ENCODE data around the gene DLGAP3. TPM values are rescaled to one million over a fixed set of nuclear protein-coding genes. Genes with fewer than 3 reads are reported as not detected.

DLGAP3 gene
- polyA plus RNA-seq, 2 of the 4 experiments (the other 2 are of a cell fraction): 0.05 TPM; not detected in 1

GRCh38 chr1:34833711-34834110 is 95.7 kb downstream of the DLGAP3 start:
- FAIRE-seq: no peak
- CTCF ChIA-PET: interaction anchor here (0.7 to 0.9 kb wide), 2 partner anchors 9 to 13 kb away, joined by 3 to 4 read pairs; no protein-coding TSS in a partner anchor
- DNase-seq (ENCODE audit: low read depth in 1 of 2, low spot score in 1 of 2): no peak
- WGBS (ENCODE audit: missing lambda C conversion rate): 95% methylated on average over 1 of the region's 1 CpG
- no peak overlapping the region for H3K4me3 ChIP-seq
- ATAC-seq: no peak
- H3K27ac ChIP-seq: no peak overlapping the region
- no peaks in the 10 kb centered on the region for H3K9me3 ChIP-seq
- no peaks in the 10 kb centered on the region for H3K4me1 ChIP-seq
- TF ChIP-seq RNF2 (IDR thresholded peaks at IDR 0.05; ENCODE audit: borderline replicate concordance, low read depth) (no peak), FOXS1 (CRISPR knock-in tag; IDR thresholded peaks at IDR 0.05) (no peak), HOXB13 (CRISPR knock-in tag; IDR thresholded peaks at IDR 0.05; ENCODE audit: low read depth) (no peak), PBX3 (IDR thresholded peaks at IDR 0.05) (no peak), BHLHE40 (IDR thresholded peaks at IDR 0.05; ENCODE audit: low read depth, low read length) (no peak), CHD2 (IDR thresholded peaks at IDR 0.05; ENCODE audit: low read length, partially characterized antibody) (no peak), POLR2AphosphoS2 (conservative IDR thresholded peaks at IDR 0.05; ENCODE audit: low read length) (no peak), KDM1A (IDR thresholded peaks at IDR 0.05; ENCODE audit: low read depth) (no peak), EHMT2 (IDR thresholded peaks at IDR 0.05; ENCODE audit: low read depth) (no peak), NPAS2 (CRISPR knock-in tag; IDR thresholded peaks at IDR 0.05; ENCODE audit: borderline replicate concordance) (no peak), ZFP36 (IDR thresholded peaks at IDR 0.05; ENCODE audit: borderline replicate concordance, partially characterized antibody) (no peak), CBX2 (IDR thresholded peaks at IDR 0.05; ENCODE audit: borderline replicate concordance, low read depth) (no peak), CEBPB (IDR thresholded peaks at IDR 0.05) (no peak), CBX8 (IDR thresholded peaks at IDR 0.05) (no peak), FOSL2 (IDR thresholded peaks at IDR 0.05) (no peak), FOSL2 (CRISPR knock-in tag; IDR thresholded peaks at IDR 0.05) (no peak), MYC (IDR thresholded peaks at IDR 0.05; ENCODE audit: borderline replicate concordance, low read length) (no peak), POLR2A (IDR thresholded peaks at IDR 0.05; ENCODE audit: low read length) (no peak), HEYL (CRISPR knock-in tag; IDR thresholded peaks at IDR 0.05) (no peak)
- TF ChIP-seq, protein P1, sequence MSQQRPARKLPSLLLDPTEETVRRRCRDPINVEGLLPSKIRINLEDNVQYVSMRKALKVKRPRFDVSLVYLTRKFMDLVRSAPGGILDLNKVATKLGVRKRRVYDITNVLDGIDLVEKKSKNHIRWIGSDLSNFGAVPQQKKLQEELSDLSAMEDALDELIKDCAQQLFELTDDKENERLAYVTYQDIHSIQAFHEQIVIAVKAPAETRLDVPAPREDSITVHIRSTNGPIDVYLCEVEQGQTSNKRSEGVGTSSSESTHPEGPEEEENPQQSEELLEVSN (IDR thresholded peaks at IDR 0.05; ENCODE audit: borderline replicate concordance, low read depth): no peak
- TF ChIP-seq, protein P2, sequence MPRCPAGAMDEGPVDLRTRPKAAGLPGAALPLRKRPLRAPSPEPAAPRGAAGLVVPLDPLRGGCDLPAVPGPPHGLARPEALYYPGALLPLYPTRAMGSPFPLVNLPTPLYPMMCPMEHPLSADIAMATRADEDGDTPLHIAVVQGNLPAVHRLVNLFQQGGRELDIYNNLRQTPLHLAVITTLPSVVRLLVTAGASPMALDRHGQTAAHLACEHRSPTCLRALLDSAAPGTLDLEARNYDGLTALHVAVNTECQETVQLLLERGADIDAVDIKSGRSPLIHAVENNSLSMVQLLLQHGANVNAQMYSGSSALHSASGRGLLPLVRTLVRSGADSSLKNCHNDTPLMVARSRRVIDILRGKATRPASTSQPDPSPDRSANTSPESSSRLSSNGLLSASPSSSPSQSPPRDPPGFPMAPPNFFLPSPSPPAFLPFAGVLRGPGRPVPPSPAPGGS (IDR thresholded peaks at IDR 0.05): no peak
- POLR2A ChIA-PET: no interaction called here
- H3K4me2 ChIP-seq: no peak overlapping the region

GRCh38 chr1:34831721-34832246 is 97.7 kb downstream of the DLGAP3 start:
- H3K4me2 ChIP-seq: no peak overlapping the region
- H3K4me1 ChIP-seq: no peaks in the 10 kb centered on the region
- POLR2A ChIA-PET: no interaction called here
- H3K9me3 ChIP-seq: no peaks in the 10 kb centered on the region
- TF ChIP-seq ZSCAN20 (CRISPR knock-in tag; IDR thresholded peaks at IDR 0.05) (no peak), REST (IDR thresholded peaks at IDR 0.05) (no peak), ZFP36 (IDR thresholded peaks at IDR 0.05; ENCODE audit: borderline replicate concordance, partially characterized antibody) (no peak)
- WGBS (ENCODE audit: missing lambda C conversion rate): 80% methylated on average over 2 of the region's 6 CpGs
- no peak overlapping the region for H3K4me3 ChIP-seq
- no peak for DNase-seq (ENCODE audit: low read depth in 1 of 2, low spot score in 1 of 2)
- no peak for ATAC-seq
- CTCF ChIA-PET: interaction anchor here (1.2 to 2.3 kb wide), 3 partner anchors 11 to 35 kb away, joined by 3 to 11 read pairs (median 4); no protein-coding TSS in a partner anchor
- no peak overlapping the region for H3K27ac ChIP-seq
- FAIRE-seq: no peak

Data from A549 (cell line).